GM12878 (cell line): ENCODE results near the gene B3GAT1.

Experiments used
- BMI1 ChIP-seq: fragments of 450-650 bp; IDR thresholded peaks from 2 replicates; pipeline ENCODE4 v1.6.1; 2016; ENCODE audit warnings: mild to moderate bottlenecking, moderate library complexity, borderline replicate concordance
- CHD4 ChIP-seq: fragments of 200-600 bp; sonication (generic); IDR thresholded peaks from 2 replicates; pipeline ENCODE4 v1.6.1; 2016; ENCODE audit warnings: mild to moderate bottlenecking
- EP300 ChIP-seq, 2 experiments: fragments of 150-350 bp in 1 of 2; IDR thresholded peaks; 2 replicates each; pipeline ENCODE4 v1.6.1; 2011 to 2012; ENCODE audit warnings: low read depth in 2 of 2, low read length in 2 of 2, borderline replicate concordance in 1 of 2, improper control_type of control experiment in 1 of 2, inconsistent platforms in 1 of 2; ENCODE audit not compliant: control insufficient read depth in 1 of 2
- LARP7 ChIP-seq: fragments of 450-650 bp; IDR thresholded peaks from 2 replicates; pipeline ENCODE4 v1.6.1; 2017; ENCODE audit warnings: mild to moderate bottlenecking
- MXI1 ChIP-seq: fragments of 150-350 bp; IDR thresholded peaks from 2 replicates; pipeline ENCODE4 v1.6.1; 2011; ENCODE audit warnings: low read depth, mild to moderate bottlenecking, inconsistent platforms, low read length, improper control_type of control experiment
- MYC ChIP-seq: IDR thresholded peaks from 2 replicates; pipeline ENCODE4 v1.6.1; 2011; ENCODE audit warnings: mild to moderate bottlenecking, low read length, moderate library complexity, inconsistent platforms; ENCODE audit not compliant: insufficient read depth, insufficient replicate concordance, insufficient read length, severe bottlenecking
- POLR2A ChIP-seq: IDR thresholded peaks from 2 replicates; pipeline ENCODE4 v1.6.1; 2011; ENCODE audit warnings: low read depth, mild to moderate bottlenecking, low read length
- TCF7 ChIP-seq: IDR thresholded peaks from 2 replicates; pipeline ENCODE4 v1.6.1; 2014; ENCODE audit warnings: antibody characterized with exemption, borderline replicate concordance
- ZNF24 ChIP-seq: fragments of 450-650 bp; IDR thresholded peaks from 2 replicates; pipeline ENCODE4 v1.6.1; 2017; ENCODE audit warnings: antibody characterized with exemption, mild to moderate bottlenecking
- TF ChIP-seq, protein P1 (sequence below), 3 experiments: IDR thresholded peaks in 2 of 3; conservative IDR thresholded peaks in 1 of 3; 2 replicates each; pipeline ENCODE4 v1.5.1; 2011; ENCODE audit warnings: low read depth in 3 of 3, low read length in 3 of 3, mild to moderate bottlenecking in 3 of 3, control low read depth in 2 of 3, moderate library complexity in 2 of 3, inconsistent platforms in 1 of 3, mixed read lengths in 1 of 3; ENCODE audit not compliant: control insufficient read depth in 2 of 3, insufficient read depth in 1 of 3; ENCODE audit errors: extremely low read depth in 1 of 3
- TF ChIP-seq, protein P2 (sequence below): IDR thresholded peaks from 2 replicates; pipeline ENCODE4 v1.6.1; 2011; ENCODE audit warnings: borderline replicate concordance, low read depth, mild to moderate bottlenecking, moderate library complexity, mixed read lengths, low read length; ENCODE audit not compliant: insufficient read depth; ENCODE audit errors: extremely low read length

DNA sequence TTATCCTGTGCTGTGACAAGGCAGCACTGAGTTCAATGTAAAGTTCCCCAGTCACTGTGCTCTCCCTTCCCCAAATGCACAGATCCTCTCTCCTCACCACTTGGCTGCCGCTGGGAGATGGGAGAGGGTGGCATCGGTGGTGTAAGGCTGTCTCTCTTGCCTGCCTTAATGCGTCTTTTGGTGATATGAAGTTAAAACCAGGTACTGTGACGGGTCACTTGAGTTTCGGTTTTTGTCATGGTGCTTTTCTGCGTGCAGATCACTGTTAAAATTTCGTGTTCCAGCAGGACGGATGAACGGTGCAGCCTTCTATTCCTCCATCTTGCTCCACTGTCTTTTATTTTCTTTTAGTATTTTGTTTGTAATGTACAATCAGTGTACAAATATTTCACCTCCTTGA, 61.7 kb downstream of the B3GAT1 start:
- TF ChIP-seq TCF7 (no peak), MYC (no peak), LARP7 (no peak), CHD4 (no peak), BMI1 (no peak), EP300 (IDR thresholded peaks at IDR 0.05; ENCODE audit: borderline replicate concordance in 1 of 2, control insufficient read depth in 1 of 2, low read depth in 2 of 2, low read length in 2 of 2) (peak; percentile 22 to 71; a peak in 2 of 4 replicates), POLR2A (peak; percentile 42; the same call in 1 of the 2 replicates), MXI1 (no peak), ZNF24 (no peak)
- TF ChIP-seq, protein P1, sequence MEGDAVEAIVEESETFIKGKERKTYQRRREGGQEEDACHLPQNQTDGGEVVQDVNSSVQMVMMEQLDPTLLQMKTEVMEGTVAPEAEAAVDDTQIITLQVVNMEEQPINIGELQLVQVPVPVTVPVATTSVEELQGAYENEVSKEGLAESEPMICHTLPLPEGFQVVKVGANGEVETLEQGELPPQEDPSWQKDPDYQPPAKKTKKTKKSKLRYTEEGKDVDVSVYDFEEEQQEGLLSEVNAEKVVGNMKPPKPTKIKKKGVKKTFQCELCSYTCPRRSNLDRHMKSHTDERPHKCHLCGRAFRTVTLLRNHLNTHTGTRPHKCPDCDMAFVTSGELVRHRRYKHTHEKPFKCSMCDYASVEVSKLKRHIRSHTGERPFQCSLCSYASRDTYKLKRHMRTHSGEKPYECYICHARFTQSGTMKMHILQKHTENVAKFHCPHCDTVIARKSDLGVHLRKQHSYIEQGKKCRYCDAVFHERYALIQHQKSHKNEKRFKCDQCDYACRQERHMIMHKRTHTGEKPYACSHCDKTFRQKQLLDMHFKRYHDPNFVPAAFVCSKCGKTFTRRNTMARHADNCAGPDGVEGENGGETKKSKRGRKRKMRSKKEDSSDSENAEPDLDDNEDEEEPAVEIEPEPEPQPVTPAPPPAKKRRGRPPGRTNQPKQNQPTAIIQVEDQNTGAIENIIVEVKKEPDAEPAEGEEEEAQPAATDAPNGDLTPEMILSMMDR (IDR thresholded peaks at IDR 0.05 in 2 of 3, conservative IDR thresholded peaks at IDR 0.05 in 1 of 3; ENCODE audit: control insufficient read depth in 2 of 3, extremely low read depth in 1 of 3, insufficient read depth in 1 of 3, low read depth in 3 of 3, low read length in 3 of 3), result no peak
- TF ChIP-seq, protein P2, sequence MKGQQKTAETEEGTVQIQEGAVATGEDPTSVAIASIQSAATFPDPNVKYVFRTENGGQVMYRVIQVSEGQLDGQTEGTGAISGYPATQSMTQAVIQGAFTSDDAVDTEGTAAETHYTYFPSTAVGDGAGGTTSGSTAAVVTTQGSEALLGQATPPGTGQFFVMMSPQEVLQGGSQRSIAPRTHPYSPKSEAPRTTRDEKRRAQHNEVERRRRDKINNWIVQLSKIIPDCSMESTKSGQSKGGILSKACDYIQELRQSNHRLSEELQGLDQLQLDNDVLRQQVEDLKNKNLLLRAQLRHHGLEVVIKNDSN, result no peak
